NCI-H2107 treated with DMSO at 0.1 percent for 48 hours (cell line): ENCODE results near the gene PMM1.

ENCODE experiments used
- DNase-seq: peaks from one replicate; lab custom pipeline; 2025; ENCODE audit not compliant: unreplicated experiment; lab: John Stamatoyannopoulos, UW

PMM1 gene

GRCh38 chr22:41539146-41540005, 50.3 kb downstream of the PMM1 start:
- DNase-seq, result no peak

- DNase-seq, result no peak
These were observed 51.1 kb downstream of the PMM1 start for GRCh38 chr22:41538583-41538982.

- no peak for DNase-seq
These were observed 52.4 kb downstream of the PMM1 start for GRCh38 chr22:41537203-41537602.

GRCh38 chr22:41535244-41535643, 54.4 kb downstream of the PMM1 start:
- DNase-seq, result no peak

- no peak for DNase-seq
These were observed 55.4 kb downstream of the PMM1 start for GRCh38 chr22:41534219-41534618.

DNA sequence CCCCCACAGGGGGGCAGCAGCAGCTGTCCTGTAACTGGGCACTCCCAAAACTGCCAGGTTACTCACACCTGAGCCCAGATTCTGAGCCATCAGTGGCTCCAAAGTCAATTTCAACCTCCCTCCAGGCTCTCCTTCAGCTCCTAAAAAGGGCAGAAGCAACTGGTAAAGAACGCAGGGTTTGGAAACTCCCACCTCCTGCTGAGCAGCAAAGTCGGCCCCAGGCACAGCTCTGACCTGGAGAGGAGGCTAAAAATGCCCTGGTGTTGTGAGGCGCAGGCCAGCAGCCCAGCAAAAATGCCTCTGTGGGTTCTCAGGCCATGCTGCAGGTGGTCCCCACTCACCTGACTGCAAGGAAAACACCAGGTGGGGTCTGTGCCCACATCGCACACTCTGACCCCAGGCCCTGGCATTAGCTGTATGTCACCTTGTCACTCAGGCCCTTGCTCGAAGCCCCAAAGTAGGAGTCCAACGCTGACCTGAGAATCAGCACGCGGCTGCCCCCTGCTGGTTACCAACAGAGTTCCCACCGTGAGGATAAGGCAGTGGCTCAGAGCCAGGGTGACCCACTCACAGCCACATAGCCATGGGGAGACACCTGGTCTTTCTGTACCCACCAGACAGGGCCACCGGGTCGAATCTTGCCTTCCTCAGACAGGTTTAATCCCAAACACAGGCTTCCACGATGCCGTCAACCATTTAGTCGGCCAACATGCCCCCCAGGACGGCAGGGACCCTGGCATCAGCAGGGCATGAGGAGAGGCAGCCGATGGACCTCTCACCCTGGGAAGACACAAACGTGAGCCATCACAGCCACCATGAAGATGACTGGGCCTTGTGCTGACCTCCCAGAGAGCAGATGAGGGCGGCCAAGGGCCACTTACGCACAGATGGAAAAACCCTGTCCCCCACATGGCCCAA, 56.5 kb downstream of the PMM1 start:
- no peak for DNase-seq

DNA sequence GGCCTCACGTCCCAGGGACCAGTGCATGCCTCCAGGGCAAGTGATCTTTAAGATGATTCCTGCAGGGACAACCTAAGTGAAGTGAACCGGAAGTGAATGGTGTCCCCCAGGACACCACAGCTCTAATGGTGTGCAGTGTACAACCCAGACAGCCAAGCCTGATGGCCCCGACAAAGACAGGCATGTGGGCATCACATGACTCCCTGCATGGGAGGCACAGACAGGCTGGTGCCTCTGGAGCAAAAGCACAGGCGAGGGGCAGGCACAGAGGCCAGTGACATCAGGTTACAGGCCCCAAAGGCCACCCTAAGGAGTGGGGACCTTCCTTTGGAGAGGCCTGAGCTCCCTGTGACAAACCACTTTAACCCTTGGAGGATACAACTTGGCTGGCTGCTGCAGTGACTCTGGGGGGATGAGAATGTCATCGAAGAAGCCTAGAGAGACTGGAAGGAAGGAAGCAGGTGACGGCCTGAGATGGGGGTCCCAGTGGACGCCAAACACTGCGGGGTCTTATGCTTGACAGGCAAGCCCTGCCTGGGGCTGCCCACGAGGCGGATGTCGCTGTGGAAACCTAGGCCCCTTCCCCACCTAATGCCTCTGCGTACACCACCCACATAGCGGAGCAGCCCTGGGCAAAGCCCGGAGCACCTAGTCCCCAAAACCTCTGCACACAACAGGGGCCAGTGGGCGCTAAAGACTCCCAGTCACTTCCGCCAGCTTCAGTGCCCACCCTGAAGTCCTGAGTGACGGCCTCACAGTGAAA, 57.7 kb downstream of the PMM1 start:
- DNase-seq, result no peak

DNA sequence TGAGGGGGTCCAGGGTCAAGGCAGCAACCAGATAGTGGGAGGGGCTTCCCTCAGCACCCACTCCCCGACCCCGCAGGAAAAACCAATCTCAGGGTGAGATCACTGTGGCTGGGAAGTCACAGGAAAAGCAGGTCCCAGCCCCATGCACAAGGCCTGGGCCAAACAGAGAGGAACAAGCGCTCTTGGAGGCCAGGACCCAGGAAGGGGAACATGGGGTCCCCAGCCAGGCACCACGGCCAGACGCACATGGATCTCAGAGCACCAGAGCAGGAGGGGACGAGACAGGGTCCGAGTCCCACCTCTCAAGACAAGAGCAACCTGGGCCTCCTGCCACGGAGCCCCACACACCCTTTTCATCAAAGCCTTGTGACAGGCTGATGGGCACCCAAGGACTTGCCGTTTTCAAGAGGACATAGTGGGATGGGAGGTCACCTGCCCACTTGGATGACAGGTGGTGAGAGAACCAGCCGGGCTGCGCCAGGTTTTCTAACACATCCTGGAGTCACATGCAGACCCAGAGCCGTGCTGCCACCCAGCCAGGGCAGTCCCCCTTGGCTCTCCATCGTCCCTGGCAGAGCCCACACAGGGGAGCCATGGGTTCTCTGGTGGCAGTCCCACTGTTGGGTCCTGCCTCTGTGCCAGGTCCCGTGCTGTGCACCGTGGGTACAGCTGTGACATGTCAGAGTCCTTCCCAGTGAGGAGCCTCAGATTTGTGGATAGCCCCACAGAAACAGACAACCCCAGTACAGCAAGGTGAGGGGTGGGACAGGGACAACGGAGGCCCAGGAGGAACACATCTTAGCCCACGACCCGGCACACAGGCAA, 58.5 kb downstream of the PMM1 start:
- DNase-seq, result no peak

DNA sequence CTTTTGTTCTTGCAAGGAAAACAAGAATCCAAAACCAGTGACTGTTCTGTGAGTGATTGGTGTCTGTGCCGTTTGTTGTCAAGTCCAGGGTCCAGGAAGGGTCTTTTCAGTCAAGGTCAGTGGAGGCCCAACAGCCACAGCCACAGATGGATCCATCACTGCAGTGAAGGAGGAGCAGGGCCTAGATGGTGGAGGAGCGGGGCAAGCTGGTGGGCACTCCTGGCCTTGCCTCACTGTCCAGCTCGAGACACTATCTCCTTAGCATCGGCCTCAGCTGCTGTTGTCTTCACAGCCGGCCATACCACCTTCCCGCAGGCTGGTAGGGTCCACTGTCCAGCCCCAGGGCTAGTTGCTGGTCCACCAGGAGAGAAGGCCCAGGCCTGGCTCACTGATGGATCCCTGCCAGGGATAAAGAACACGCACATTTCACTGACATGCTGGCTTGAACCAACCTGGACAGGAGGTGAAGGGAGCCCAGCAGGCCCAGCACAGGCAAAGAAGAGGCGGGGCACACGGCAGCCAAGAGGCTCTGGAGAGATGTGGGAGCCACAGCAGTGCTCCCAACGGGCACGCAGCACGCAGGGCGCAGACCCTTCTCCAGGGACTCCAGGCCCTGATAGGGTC, 60.6 kb downstream of the PMM1 start:
- DNase-seq, result no peak

DNA sequence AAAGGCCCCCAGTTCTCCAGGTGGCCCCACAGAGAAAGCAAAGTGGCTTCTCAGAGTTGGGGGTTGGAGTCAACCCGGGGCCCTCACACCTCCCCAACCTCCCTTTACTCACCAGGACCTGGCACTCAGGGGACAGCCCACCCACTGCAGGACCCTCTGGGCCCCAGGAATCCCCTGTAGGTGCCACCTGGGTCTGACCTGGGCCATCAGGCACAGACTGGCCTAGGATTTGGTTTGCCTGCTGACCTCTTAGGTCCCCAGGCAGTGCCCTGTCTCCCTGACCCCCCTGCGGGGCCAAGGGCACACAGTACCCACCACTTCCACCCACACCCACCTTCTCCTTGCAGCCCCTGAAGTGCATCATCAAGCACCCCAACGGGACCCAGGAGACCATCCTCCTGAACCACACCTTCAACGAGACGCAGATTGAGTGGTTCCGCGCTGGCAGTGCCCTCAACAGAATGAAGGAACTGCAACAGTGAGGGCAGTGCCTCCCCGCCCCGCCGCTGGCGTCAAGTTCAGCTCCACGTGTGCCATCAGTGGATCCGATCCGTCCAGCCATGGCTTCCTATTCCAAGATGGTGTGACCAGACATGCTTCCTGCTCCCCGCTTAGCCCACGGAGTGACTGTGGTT, 61.4 kb downstream of the PMM1 start:
- DNase-seq, result no peak
